Transverse colon (tissue), 3 donors: Measurements from ENCODE around the gene CAPN13.

Experiments
- CTCF ChIP-seq, 5 experiments: fragments of 200-600 bp in 3 of 5; fragments of 450-650 bp in 2 of 5; sonication (generic) in 3 of 5; IDR thresholded peaks; 1 replicate in 2 of 5; 2 replicates in 3 of 5; pipeline ENCODE4 v1.5.1; 2016 to 2017; ENCODE audit warnings: antibody characterized with exemption in 5 of 5, inconsistent platforms in 3 of 5, mild to moderate bottlenecking in 2 of 5, moderate library complexity in 1 of 5
- POLR2A ChIP-seq: fragments of 450-650 bp; IDR thresholded peaks from one replicate; pipeline ENCODE4 v1.6.1; 2016; ENCODE audit warnings: antibody characterized with exemption, mild to moderate bottlenecking, moderate library complexity

GRCh38 chr2:30781961-30782533, 25.2 kb downstream of the CAPN13 start:
- TF ChIP-seq CTCF (IDR thresholded peaks at IDR 0.05) (no peak), POLR2A (no peak)
